Mesothelial cell of epicardium (in vitro differentiated cells): ENCODE data around the gene TENT5C. TPM values are rescaled to one million over a fixed set of nuclear protein-coding genes. Genes with fewer than 3 reads are reported as not detected.
A peak's percentile ranks its signal among the peaks of the same experiment; 100 is the strongest.

Source experiments
- DNase-seq, 2 experiments: peaks; one replicate each; pipeline ENCODE4 v3.0.0; 2021; ENCODE audit warnings: low spot score in 2 of 2; ENCODE audit not compliant: unreplicated experiment in 2 of 2
- H3K27ac Mint-ChIP-seq: 2 replicates; pipeline ENCODE4 v1.8.0; 2021; ENCODE audit warnings: mixed read lengths
- H3K27me3 Mint-ChIP-seq: 2 replicates; pipeline ENCODE4 v1.8.0; 2021; ENCODE audit warnings: low read depth, mixed read lengths
- H3K36me3 Mint-ChIP-seq: 2 replicates; pipeline ENCODE4 v1.8.0; 2021; ENCODE audit warnings: mixed read lengths
- H3K4me1 Mint-ChIP-seq: 2 replicates; pipeline ENCODE4 v1.8.0; 2021; ENCODE audit warnings: mixed read lengths
- H3K4me3 Mint-ChIP-seq: 2 replicates; pipeline ENCODE4 v1.8.0; 2021; ENCODE audit warnings: mild to moderate bottlenecking, moderate library complexity, mixed read lengths
- H3K9me3 Mint-ChIP-seq: 2 replicates; pipeline ENCODE4 v1.8.0; 2021; ENCODE audit warnings: mixed read lengths
- CTCF ChIP-seq: fragments of 200-600 bp; sonication (generic); IDR thresholded peaks from one replicate; pipeline ENCODE4 v1.5.0; 2021; ENCODE audit warnings: antibody characterized with exemption; ENCODE audit not compliant: unreplicated experiment
- total RNA-seq: library from RNA; stranded (reverse); gene quantifications from 3 replicates; pipeline ENCODE4 v1.2.1, GENCODE V29; 2021

TENT5C gene
- total RNA-seq, 1 donor from 2014 or later: 0.31 TPM

DNA sequence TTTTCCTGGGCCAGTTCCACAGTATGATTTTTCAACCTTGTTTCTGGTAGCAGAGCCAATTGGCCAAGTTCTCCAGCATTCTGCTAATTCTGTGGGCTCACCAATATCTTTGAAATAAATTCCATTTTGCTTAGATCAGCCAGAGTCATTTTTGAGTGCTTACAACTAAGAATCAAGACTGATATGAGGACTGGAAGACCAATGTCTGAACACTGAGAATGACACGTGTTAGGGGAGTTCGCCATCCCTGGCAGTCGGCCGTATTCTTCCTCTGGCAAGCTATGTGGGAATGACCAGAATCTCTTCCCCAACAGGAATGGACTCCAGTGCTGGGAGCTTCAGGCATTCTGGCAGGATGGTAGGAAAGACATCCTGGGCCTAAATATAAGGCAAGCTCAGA is 4.9 kb upstream of the TENT5C start:
- Mint-ChIP-seq H3K4me1 (peaks cover 4% of the 10 kb centered on the region), H3K27ac (no peak overlapping the region), H3K36me3 (no peaks in the 10 kb centered on the region), H3K27me3 (peaks cover 74% of the 10 kb centered on the region), H3K4me3 (no peak overlapping the region), H3K9me3 (no peaks in the 10 kb centered on the region)
- peak in 1 of 2 experiments; percentile 20 for DNase-seq
- TF ChIP-seq CTCF: no peak

- Mint-ChIP-seq H3K36me3 (no peaks in the 10 kb centered on the region), H3K27me3 (peaks cover 76% of the 10 kb centered on the region), H3K4me1 (peaks cover 11% of the 10 kb centered on the region), H3K27ac (no peak overlapping the region), H3K4me3 (no peak overlapping the region), H3K9me3 (no peaks in the 10 kb centered on the region)
- no peak for DNase-seq
- TF ChIP-seq CTCF: no peak
These were observed 3.0 kb upstream of the TENT5C start for GRCh38 chr1:117602862-117603261.

- peak overlapping the region; percentile 92 for H3K4me3 Mint-ChIP-seq
- peaks cover 81% of the 10 kb centered on the region for H3K27me3 Mint-ChIP-seq
- no peaks in the 10 kb centered on the region for H3K36me3 Mint-ChIP-seq
- TF ChIP-seq CTCF: no peak
- no peaks in the 10 kb centered on the region for H3K9me3 Mint-ChIP-seq
- no peak for DNase-seq
- peak overlapping the region; percentile 87 for H3K27ac Mint-ChIP-seq
- peaks cover 11% of the 10 kb centered on the region for H3K4me1 Mint-ChIP-seq
These were observed 579 bp upstream of the TENT5C start for GRCh38 chr1:117605164-117605773.

DNA sequence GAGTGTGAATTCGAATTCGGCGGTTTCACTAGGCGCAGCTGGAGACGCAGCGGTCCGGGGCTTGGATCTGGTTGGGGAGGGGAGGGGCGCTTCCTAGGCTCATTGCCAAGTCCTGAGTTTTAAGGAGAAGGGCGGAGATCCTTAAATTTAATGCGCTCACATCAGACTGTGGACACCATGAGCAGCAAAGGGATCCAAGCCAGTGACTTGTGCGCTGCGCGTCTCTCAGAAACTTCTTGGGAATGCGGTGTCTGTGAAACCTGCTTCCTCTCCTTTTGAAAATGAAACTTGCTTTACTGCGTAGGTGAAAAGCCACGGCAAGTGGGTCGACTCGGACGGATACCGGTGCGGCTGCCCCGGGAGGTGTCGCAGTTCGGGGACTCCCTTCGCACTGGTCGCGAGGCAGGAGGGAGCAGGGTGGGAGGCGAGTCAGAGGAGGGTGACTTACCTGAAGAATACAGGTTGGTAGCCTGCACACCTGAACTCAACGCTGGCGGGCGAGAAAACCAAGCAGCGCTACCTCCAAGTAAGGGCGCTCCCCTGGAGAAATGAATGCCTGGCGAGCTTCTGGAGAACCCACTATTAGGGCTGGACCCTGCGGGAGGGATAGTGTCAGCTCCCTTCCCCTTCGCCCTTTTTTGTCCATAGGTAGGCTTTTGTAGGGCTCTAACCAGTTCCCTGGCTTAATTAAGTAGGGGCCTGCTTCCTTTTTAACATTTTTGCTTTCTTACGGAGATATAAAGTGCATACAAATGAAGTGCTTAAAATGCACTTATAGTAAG is 992 bp downstream of the TENT5C start:
- Mint-ChIP-seq H3K9me3 (no peaks in the 10 kb centered on the region), H3K27ac (peak overlapping the region; percentile 77), H3K4me3 (peak overlapping the region; percentile 84), H3K4me1 (peaks cover 11% of the 10 kb centered on the region), H3K27me3 (peaks cover 76% of the 10 kb centered on the region), H3K36me3 (no peaks in the 10 kb centered on the region)
- DNase-seq: peak in 1 of 2 experiments; percentile 56
- no peak for TF ChIP-seq CTCF

GRCh38 chr1:117607471-117607870 is 1.6 kb downstream of the TENT5C start:
- Mint-ChIP-seq H3K4me1 (peaks cover 12% of the 10 kb centered on the region), H3K4me3 (peak overlapping the region; percentile 84), H3K27ac (no peak overlapping the region), H3K27me3 (peaks cover 73% of the 10 kb centered on the region), H3K9me3 (no peaks in the 10 kb centered on the region), H3K36me3 (no peaks in the 10 kb centered on the region)
- peak in 1 of 2 experiments; percentile 31 for DNase-seq
- TF ChIP-seq CTCF: no peak
